Endothelial cell of umbilical vein (primary cell): ENCODE data around the gene RNASE13. TPM values are rescaled to one million over a fixed set of nuclear protein-coding genes. Genes with fewer than 3 reads are reported as not detected.

ENCODE experiments used
- BruUV-seq: library from RNA; stranded (reverse); fragments of 400-500 nt; replicated peaks from 2 replicates; lab custom pipeline; 2021; lab: Mats Ljungman, UMichigan
- CTCF ChIA-PET: fragments of 300-600, 350-600 bp; sonication (Branson Sonifier 250); formaldehyde crosslinking; loops from one replicate; lab custom pipeline; 2021; ENCODE audit warnings: antibody characterized with exemption, inconsistent platforms; lab: Charles Lee
- POLR2A ChIA-PET: fragments of 300-600, 350-600 bp; sonication (Branson Sonifier 250); formaldehyde crosslinking; loops from one replicate; lab custom pipeline; 2021; ENCODE audit warnings: antibody characterized with exemption, inconsistent platforms; lab: Charles Lee
- DNase-seq: peaks from one replicate; pipeline ENCODE4 v3.0.0-alpha.2; 2011; ENCODE audit warnings: low read depth, low spot score
- FAIRE-seq: peaks from 2 replicates; lab custom pipeline; 2011; peaks lifted over from hg19 to GRCh38; lab: Jason Lieb, UNC
- H2AFZ ChIP-seq: 2 replicates; pipeline ENCODE4 v1.6.0; 2012; ENCODE audit warnings: low read depth, low read length, control low read depth, inconsistent platforms
- H3K27ac ChIP-seq: 2 replicates; pipeline ENCODE4 v1.5.1; 2011; ENCODE audit warnings: low read depth, mild to moderate bottlenecking, control low read depth, low read length, moderate library complexity; ENCODE audit not compliant: insufficient read depth
- H3K27me3 ChIP-seq, 2 experiments: 2 replicates each; pipeline versions ENCODE4 v1.6.0 to v1.6.1; 2011; ENCODE audit warnings: low read length in 2 of 2, mixed read lengths in 1 of 2; ENCODE audit not compliant: control insufficient read depth in 2 of 2, insufficient read depth in 2 of 2
- H3K36me3 ChIP-seq, 2 experiments: 2 replicates in 1 of 2; 3 replicates in 1 of 2; pipeline ENCODE4 v1.5.1; 2011; ENCODE audit warnings: low read length in 2 of 2, mild to moderate bottlenecking in 1 of 2, moderate library complexity in 1 of 2; ENCODE audit not compliant: control insufficient read depth in 2 of 2, insufficient read depth in 2 of 2; ENCODE audit errors: extremely low read depth in 1 of 2
- H3K4me1 ChIP-seq: 3 replicates; pipeline ENCODE4 v1.5.1; 2011; ENCODE audit warnings: mild to moderate bottlenecking, low read length; ENCODE audit not compliant: control insufficient read depth, insufficient read depth; ENCODE audit errors: extremely low read depth
- H3K4me2 ChIP-seq: 2 replicates; pipeline ENCODE4 v1.6.1; 2011; ENCODE audit warnings: low read length, control low read depth, mixed read lengths; ENCODE audit not compliant: insufficient read depth
- H3K4me3 ChIP-seq, 3 experiments: fragments of 200-600 bp in 1 of 3; sonication (generic), shearing (Covaris generic) in 1 of 3; replicated peaks in 1 of 3; 2 replicates each; pipeline ENCODE4 v1.5.1; 2011 to 2016; ENCODE audit warnings: control low read depth in 3 of 3, low read length in 3 of 3, mild to moderate bottlenecking in 2 of 3, inconsistent platforms in 1 of 3, low read depth in 1 of 3, moderate library complexity in 1 of 3; ENCODE audit not compliant: insufficient read depth in 1 of 3
- H3K79me2 ChIP-seq: 2 replicates; pipeline ENCODE4 v1.6.0; 2012; ENCODE audit warnings: low read length, inconsistent platforms; ENCODE audit not compliant: control insufficient read depth, insufficient read depth
- H3K9ac ChIP-seq: replicated peaks from 2 replicates; pipeline ENCODE3; 2011; ENCODE audit warnings: low read length, control low read depth; ENCODE audit not compliant: insufficient read depth; ENCODE audit errors: extremely low read depth
- H3K9me1 ChIP-seq: replicated peaks from 3 replicates; pipeline ENCODE4 v1.6.0; 2011; ENCODE audit warnings: mild to moderate bottlenecking, low read length; ENCODE audit not compliant: control insufficient read depth, insufficient read depth; ENCODE audit errors: extremely low read depth
- H3K9me3 ChIP-seq: replicated peaks from 2 replicates; pipeline ENCODE4 v1.5.1; 2012; ENCODE audit warnings: low read length, inconsistent platforms; ENCODE audit not compliant: control insufficient read depth, insufficient read depth
- H4K20me1 ChIP-seq: replicated peaks from 2 replicates; pipeline ENCODE3; 2011; ENCODE audit warnings: mild to moderate bottlenecking, low read length; ENCODE audit not compliant: control insufficient read depth, insufficient read depth; ENCODE audit errors: extremely low read depth
- CTCF ChIP-seq, 2 donors: IDR thresholded peaks; 1 replicate in 1 of 2; 2 replicates in 1 of 2; pipeline ENCODE4 v1.5.1; 2011; ENCODE audit warnings: low read length in 2 of 2, mild to moderate bottlenecking in 2 of 2, moderate library complexity in 2 of 2, control low read depth in 1 of 2, inconsistent platforms in 1 of 2, low read depth in 1 of 2; ENCODE audit not compliant: insufficient read depth in 1 of 2; ENCODE audit errors: extremely low read depth in 1 of 2
- EZH2 ChIP-seq: IDR thresholded peaks from 2 replicates; pipeline ENCODE4 v1.6.1; 2012; ENCODE audit warnings: borderline replicate concordance, low read depth, mild to moderate bottlenecking, moderate library complexity, low read length, inconsistent platforms; ENCODE audit not compliant: severe bottlenecking
- FOS ChIP-seq: IDR thresholded peaks from 2 replicates; pipeline ENCODE4 v1.6.1; 2011; ENCODE audit warnings: mild to moderate bottlenecking, low read length, moderate library complexity, borderline replicate concordance; ENCODE audit not compliant: insufficient read depth
- GATA2 ChIP-seq: IDR thresholded peaks from 2 replicates; pipeline ENCODE4 v1.7.0; 2011; ENCODE audit warnings: low read depth, mild to moderate bottlenecking, moderate library complexity, mixed read lengths, low read length; ENCODE audit not compliant: insufficient read length, insufficient read depth
- JUN ChIP-seq: IDR thresholded peaks from 2 replicates; pipeline ENCODE4 v1.6.1; 2011; ENCODE audit warnings: borderline replicate concordance, low read depth; ENCODE audit not compliant: insufficient read length, insufficient read depth
- MAX ChIP-seq: IDR thresholded peaks from 2 replicates; pipeline ENCODE4 v1.6.1; 2011; ENCODE audit not compliant: insufficient read depth, insufficient read length
- MYC ChIP-seq: IDR thresholded peaks from one replicate; pipeline ENCODE4 v1.6.1; 2011; ENCODE audit warnings: mild to moderate bottlenecking, low read depth, low read length
- POLR2A ChIP-seq: IDR thresholded peaks from 2 replicates; pipeline ENCODE4 v1.6.1; 2012; ENCODE audit warnings: low read depth, mild to moderate bottlenecking, control low read depth, low read length
- POLR2AphosphoS5 ChIP-seq: IDR thresholded peaks from 2 replicates; pipeline ENCODE4 v1.6.1; 2012; ENCODE audit warnings: low read depth, mild to moderate bottlenecking, control low read depth, low read length, moderate library complexity; ENCODE audit not compliant: insufficient read depth
- dilution Hi-C: fragments of 300-500 bp; cut with MboI; formaldehyde crosslinking; loops from one replicate; pipeline ENCODE4 v1.15.0; 2019; ENCODE audit warnings: low sequenced_read_pairs; ENCODE audit not compliant: extremely low pct_ligation_motif_present
- intact Hi-C: fragments of 100-400 bp; cut with micrococcal nuclease; formaldehyde crosslinking; loops from one replicate; pipeline ENCODE4 v1.10.0; 2022
- polyA plus RNA-seq, 4 experiments: library from polyadenylated mRNA; depleted of rRNA in 3 of 4; stranded (reverse) in 3 of 4; unstranded in 1 of 4; fragments of >200 nt; gene quantifications; 2 replicates each; pipeline versions ENCODE4 v1.2.1 to v1.2.3, GENCODE V29; 2011 to 2012; ENCODE audit warnings: missing spikeins in 1 of 4
- total RNA-seq: library from RNA; stranded (reverse); gene quantifications from 2 replicates; pipeline ENCODE4 v1.2.3, GENCODE V29; 2021

RNASE13 gene
- total and polyA plus RNA-seq, 2 donors (not counting 3 experiments of a cell fraction or from before 2014, with no cell fraction given): not detected

GRCh38 chr14:21066882-21067502 lies 32.4 kb upstream of the RNASE13 start:
- BruUV-seq: no TSS peak
- peaks cover 26 to 52% of the 10 kb centered on the region in 2 experiments for H3K27me3 ChIP-seq
- H3K4me3 ChIP-seq: no peak overlapping the region
- no peaks in the 10 kb centered on the region for H3K9me1 ChIP-seq
- ChIA-PET CTCF (interaction anchor here (0.9 to 4.3 kb wide), 8 partner anchors 20 to 69 kb away, joined by 3 to 203 read pairs (median 8); partner anchors contain the start of gene TMEM253), POLR2A (no interaction called here)
- H2AFZ ChIP-seq: no peak overlapping the region
- H3K27ac ChIP-seq: no peak overlapping the region
- H4K20me1 ChIP-seq: no peaks in the 10 kb centered on the region
- H3K4me1 ChIP-seq: peaks cover 10% of the 10 kb centered on the region
- no peaks in the 10 kb centered on the region for H3K36me3 ChIP-seq
- DNase-seq: no peak
- H3K79me2 ChIP-seq: no peaks in the 10 kb centered on the region
- TF ChIP-seq POLR2A (no peak), CTCF (IDR thresholded peaks at IDR 0.05; ENCODE audit: extremely low read depth in 1 of 2, insufficient read depth in 1 of 2, low read depth in 1 of 2, low read length in 2 of 2) (peak in 1 of 2 donors; percentile 5), MYC (no peak)
- dilution Hi-C loops: no loop called here
- no peaks in the 10 kb centered on the region for H3K9me3 ChIP-seq
- FAIRE-seq: no peak
- H3K4me2 ChIP-seq: no peak overlapping the region
- no peak overlapping the region for H3K9ac ChIP-seq
- intact Hi-C loops: no loop called here

GRCh38 chr14:21063479-21063878 lies 28.9 kb upstream of the RNASE13 start:
- no peaks in the 10 kb centered on the region for H3K79me2 ChIP-seq
- no peak overlapping the region for H3K4me3 ChIP-seq
- no peak for DNase-seq
- no peak overlapping the region for H3K27ac ChIP-seq
- dilution Hi-C loops: no loop called here
- H3K4me2 ChIP-seq: no peak overlapping the region
- intact Hi-C loops: no loop called here
- ChIA-PET POLR2A (no interaction called here), CTCF (interaction anchor here (1.2 to 3.1 kb wide), 2 partner anchors 29 to 48 kb away, joined by 4 to 14 read pairs; no protein-coding TSS in a partner anchor)
- H3K4me1 ChIP-seq: no peaks in the 10 kb centered on the region
- no peaks in the 10 kb centered on the region for H3K9me1 ChIP-seq
- no peak overlapping the region for H2AFZ ChIP-seq
- H3K36me3 ChIP-seq: no peaks in the 10 kb centered on the region
- TF ChIP-seq MYC (no peak), POLR2A (no peak), EZH2 (no peak), MAX (no peak), JUN (no peak), FOS (no peak), GATA2 (no peak), POLR2AphosphoS5 (no peak), CTCF (IDR thresholded peaks at IDR 0.05; ENCODE audit: extremely low read depth in 1 of 2, insufficient read depth in 1 of 2, low read depth in 1 of 2, low read length in 2 of 2) (no peak)
- FAIRE-seq: no peak
- no peaks in the 10 kb centered on the region for H3K9me3 ChIP-seq
- peaks cover 17 to 38% of the 10 kb centered on the region in 2 experiments for H3K27me3 ChIP-seq
- H4K20me1 ChIP-seq: no peaks in the 10 kb centered on the region
- no TSS peak for BruUV-seq
- no peak overlapping the region for H3K9ac ChIP-seq
